Mucosa of descending colon (tissue), 3 donors: Measurements from ENCODE around the gene VSIG10. TPM values are rescaled to one million over a fixed set of nuclear protein-coding genes. Genes with fewer than 3 reads are reported as not detected.

Experiments used
- ATAC-seq: fragments of 200-7000 bp; cut with Tn5 transposase; one replicate; pipeline ENCODE4 v1.9.1; 2020; ENCODE audit warnings: mild to moderate bottlenecking, moderate library complexity
- DNase-seq, 3 donors: peaks; one replicate each; pipeline ENCODE4 v3.0.0-alpha.2; 2020
- H3K36me3 ChIP-seq: fragments of 200-600 bp; one replicate; pipeline ENCODE4 v1.8.0; 2021; ENCODE audit warnings: low read depth, mild to moderate bottlenecking
- H3K4me1 ChIP-seq: fragments of 200-600 bp; one replicate; pipeline ENCODE4 v1.8.0; 2021; ENCODE audit warnings: low read depth, mild to moderate bottlenecking
- H3K4me3 ChIP-seq: fragments of 200-600 bp; one replicate; pipeline ENCODE4 v1.8.0; 2021; ENCODE audit warnings: mild to moderate bottlenecking
- H3K9me3 ChIP-seq: fragments of 200-600 bp; one replicate; pipeline ENCODE4 v1.8.0; 2021; ENCODE audit warnings: mild to moderate bottlenecking
- CTCF ChIP-seq: fragments of 200-600 bp; IDR thresholded peaks from one replicate; pipeline ENCODE4 v1.8.0; 2022; ENCODE audit warnings: antibody characterized with exemption, mild to moderate bottlenecking
- intact Hi-C, 2 donors: fragments of 100-400 bp; cut with DNase I in 1 of 2; cut with micrococcal nuclease in 1 of 2; formaldehyde crosslinking; loops; one replicate each; pipeline versions ENCODE4 v1.11.0 to v1.11.1; 2022; cut with DNase I, micrococcal nuclease
- total RNA-seq, 3 donors: library from RNA; stranded (reverse); fragmentation: NEBNext Ultra II Directional in 2 of 3; extraction: Animal tissue kit (Norgen Biotek cat#: 25700) in 2 of 3; gene quantifications; one replicate each; pipeline versions ENCODE4 v1.2.1 to v1.2.4, GENCODE V29; 2021 to 2023
- donor health status: DM: no; HTN: no; CAD: no; lungs with moderate emphysema.
- donor health status: DM: no; HTN: no; CAD: no.
- donor health status: DM: no; HTN: yes; CAD: no.

The VSIG10 gene
- total RNA-seq, 3 donors from 2014 or later, result 56.2 to 131 (median 68.7) TPM

GRCh38 chr12:118107011-118107410, 3.2 kb upstream of the VSIG10 start:
- no peaks in the 10 kb centered on the region for H3K9me3 ChIP-seq
- H3K4me1 ChIP-seq, result peaks cover 13% of the 10 kb centered on the region
- no peaks in the 10 kb centered on the region for H3K36me3 ChIP-seq
- intact Hi-C loops, result no loop called here
- DNase-seq, result no peak
- H3K4me3 ChIP-seq, result no peak overlapping the region
- no peak for ATAC-seq
- TF ChIP-seq CTCF, result no peak

GRCh38 chr12:118103201-118103600, 610 bp downstream of the VSIG10 start:
- Histone ChIP-seq H3K4me1 (peaks cover 30% of the 10 kb centered on the region), H3K36me3 (no peaks in the 10 kb centered on the region), H3K9me3 (no peaks in the 10 kb centered on the region), H3K4me3 (peak overlapping the region; percentile 80)
- ATAC-seq (peak; percentile 8), DNase-seq (peak in 2 of 3 donors; percentile 50 to 66)
- no peak for TF ChIP-seq CTCF
- intact Hi-C loops, result no loop called here

GRCh38 chr12:118102609-118103008, 1.2 kb downstream of the VSIG10 start:
- no peak for TF ChIP-seq CTCF
- no peaks in the 10 kb centered on the region for H3K36me3 ChIP-seq
- no peak overlapping the region for H3K4me3 ChIP-seq
- no peak for ATAC-seq
- intact Hi-C loops, result no loop called here
- H3K9me3 ChIP-seq, result no peaks in the 10 kb centered on the region
- no peak for DNase-seq
- H3K4me1 ChIP-seq, result peaks cover 32% of the 10 kb centered on the region

GRCh38 chr12:118102070-118102469, 1.7 kb downstream of the VSIG10 start:
- ATAC-seq (peak; percentile 1), DNase-seq (no peak)
- Histone ChIP-seq H3K36me3 (no peaks in the 10 kb centered on the region), H3K9me3 (no peaks in the 10 kb centered on the region), H3K4me3 (no peak overlapping the region), H3K4me1 (peaks cover 31% of the 10 kb centered on the region)
- intact Hi-C loops, result no loop called here
- TF ChIP-seq CTCF, result no peak

GRCh38 chr12:118101051-118101450, 2.8 kb downstream of the VSIG10 start:
- intact Hi-C loops, result no loop called here
- peaks cover 30% of the 10 kb centered on the region for H3K4me1 ChIP-seq
- ATAC-seq (no peak), DNase-seq (no peak)
- H3K36me3 ChIP-seq, result no peaks in the 10 kb centered on the region
- no peaks in the 10 kb centered on the region for H3K9me3 ChIP-seq
- no peak overlapping the region for H3K4me3 ChIP-seq
- no peak for TF ChIP-seq CTCF
